ENCODE results near the gene CWC22.

GRCh38 chr2:179925713-179926112 is 81.4 kb downstream of the CWC22 start:
- TF ChIP-seq, protein P1, sequence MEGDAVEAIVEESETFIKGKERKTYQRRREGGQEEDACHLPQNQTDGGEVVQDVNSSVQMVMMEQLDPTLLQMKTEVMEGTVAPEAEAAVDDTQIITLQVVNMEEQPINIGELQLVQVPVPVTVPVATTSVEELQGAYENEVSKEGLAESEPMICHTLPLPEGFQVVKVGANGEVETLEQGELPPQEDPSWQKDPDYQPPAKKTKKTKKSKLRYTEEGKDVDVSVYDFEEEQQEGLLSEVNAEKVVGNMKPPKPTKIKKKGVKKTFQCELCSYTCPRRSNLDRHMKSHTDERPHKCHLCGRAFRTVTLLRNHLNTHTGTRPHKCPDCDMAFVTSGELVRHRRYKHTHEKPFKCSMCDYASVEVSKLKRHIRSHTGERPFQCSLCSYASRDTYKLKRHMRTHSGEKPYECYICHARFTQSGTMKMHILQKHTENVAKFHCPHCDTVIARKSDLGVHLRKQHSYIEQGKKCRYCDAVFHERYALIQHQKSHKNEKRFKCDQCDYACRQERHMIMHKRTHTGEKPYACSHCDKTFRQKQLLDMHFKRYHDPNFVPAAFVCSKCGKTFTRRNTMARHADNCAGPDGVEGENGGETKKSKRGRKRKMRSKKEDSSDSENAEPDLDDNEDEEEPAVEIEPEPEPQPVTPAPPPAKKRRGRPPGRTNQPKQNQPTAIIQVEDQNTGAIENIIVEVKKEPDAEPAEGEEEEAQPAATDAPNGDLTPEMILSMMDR (IDR thresholded peaks at IDR 0.05), result no peak
- TF ChIP-seq FOXP1 (CRISPR knock-in tag; IDR thresholded peaks at IDR 0.05; ENCODE audit: borderline replicate concordance) (no peak), ZNF512 (CRISPR knock-in tag; IDR thresholded peaks at IDR 0.05; ENCODE audit: borderline replicate concordance) (no peak), FOXJ3 (CRISPR knock-in tag; IDR thresholded peaks at IDR 0.05; ENCODE audit: borderline replicate concordance) (no peak), RELA (CRISPR knock-in tag; IDR thresholded peaks at IDR 0.05; ENCODE audit: borderline replicate concordance) (no peak), NFE2L1 (CRISPR knock-in tag; IDR thresholded peaks at IDR 0.05) (no peak)

Data from WTC11 (cell line).